Measurements from ENCODE around the gene NOP58.
A peak's percentile ranks its signal among the peaks of the same experiment; 100 is the strongest.

The NOP58 gene
- long read RNA-seq, partial matches to known transcripts = 221 of 252 reads
- long read RNA-seq, other reads (novel, unspliced or antisense) = 29 of 252 reads

GRCh38 chr2:202265467-202266277 lies at the start of gene NOP58:
Gene NOP58 (plus strand): TSS chr2:202265763. CDS start chr2:202265942, 179 bp downstream.
- DNase-seq (ENCODE audit: low read depth in 1 of 2, low spot score in 1 of 2) = peak; percentile 95
- peak within 1 kb of the TSS; percentile 80 for H3K4me3 ChIP-seq (replicated peaks; ENCODE audit: insufficient read depth, low read length)
- H3K27ac ChIP-seq (replicated peaks) = peak within 1 kb of the TSS; percentile 99
- H3K27me3 ChIP-seq (ENCODE audit: insufficient read depth, poor library complexity, severe bottlenecking) = no peaks in the 10 kb centered on the region
- peak; percentile 68 for TF ChIP-seq REST (IDR thresholded peaks at IDR 0.05; ENCODE audit: insufficient replicate concordance, low read depth)
- no peak for TF ChIP-seq SPI1 (IDR thresholded peaks at IDR 0.05; ENCODE audit: borderline replicate concordance, low read depth)
- peak; percentile 79 for TF ChIP-seq GABPA (IDR thresholded peaks at IDR 0.05; ENCODE audit: low read depth)
- TF ChIP-seq POLR2AphosphoS5 (IDR thresholded peaks at IDR 0.05; ENCODE audit: low read depth) = peak; percentile 96
- TF ChIP-seq CTCF (IDR thresholded peaks at IDR 0.05; ENCODE audit: insufficient read depth, low read length) = no peak

GRCh38 chr2:202221873-202222272 lies 43.7 kb upstream of the NOP58 start:
- no peak for DNase-seq (ENCODE audit: low read depth in 1 of 2, low spot score in 1 of 2)
- Histone ChIP-seq H3K27ac (replicated peaks) (no peak overlapping the region), H3K27me3 (ENCODE audit: insufficient read depth, poor library complexity, severe bottlenecking) (no peaks in the 10 kb centered on the region), H3K4me3 (replicated peaks; ENCODE audit: insufficient read depth, low read length) (no peak overlapping the region)
- TF ChIP-seq SPI1 (IDR thresholded peaks at IDR 0.05; ENCODE audit: borderline replicate concordance, low read depth) = no peak
- no peak for TF ChIP-seq POLR2AphosphoS5 (IDR thresholded peaks at IDR 0.05; ENCODE audit: low read depth)
- TF ChIP-seq CTCF (IDR thresholded peaks at IDR 0.05; ENCODE audit: insufficient read depth, low read length) = no peak
- no peak for TF ChIP-seq GABPA (IDR thresholded peaks at IDR 0.05; ENCODE audit: low read depth)
- no peak for TF ChIP-seq REST (IDR thresholded peaks at IDR 0.05; ENCODE audit: insufficient replicate concordance, low read depth)

- Histone ChIP-seq H3K27ac (replicated peaks) (peak overlapping the region; percentile 79), H3K27me3 (ENCODE audit: insufficient read depth, poor library complexity, severe bottlenecking) (no peaks in the 10 kb centered on the region), H3K4me3 (replicated peaks; ENCODE audit: insufficient read depth, low read length) (peak overlapping the region; percentile 98)
- DNase-seq (ENCODE audit: low read depth in 1 of 2, low spot score in 1 of 2) = peak in 1 of 2 experiments; percentile 29
- TF ChIP-seq SPI1 (IDR thresholded peaks at IDR 0.05; ENCODE audit: borderline replicate concordance, low read depth) = no peak
- no peak for TF ChIP-seq CTCF (IDR thresholded peaks at IDR 0.05; ENCODE audit: insufficient read depth, low read length)
Measured at GRCh38 chr2:202237787-202238233, 27.8 kb upstream of the NOP58 start.

All from HL-60 (cell line).